PFSK-1 (cell line): ENCODE results near the gene WNT8A.

Source experiments
- FOXP2 ChIP-seq: optimal IDR thresholded peaks from 2 replicates; pipeline ENCODE3; 2011; ENCODE audit warnings: borderline replicate concordance, control low read depth, inconsistent platforms; ENCODE audit not compliant: insufficient read depth; ENCODE audit errors: extremely low read length, extremely low read depth
- POLR2AphosphoS5 ChIP-seq: IDR thresholded peaks from 2 replicates; pipeline ENCODE4 v1.6.1; 2012; ENCODE audit warnings: low read depth, mild to moderate bottlenecking, control low read depth, low read length, moderate library complexity
- REST ChIP-seq, 2 experiments: IDR thresholded peaks; 2 replicates each; pipeline versions ENCODE4 v1.6.1 to v1.8.0; 2011 to 2012; ENCODE audit warnings: low read depth in 2 of 2, low read length in 2 of 2, control low read depth in 1 of 2, inconsistent platforms in 1 of 2, mild to moderate bottlenecking in 1 of 2, moderate library complexity in 1 of 2; ENCODE audit not compliant: insufficient read depth in 1 of 2
- SIN3A ChIP-seq: IDR thresholded peaks from 2 replicates; pipeline ENCODE4 v1.6.1; 2012; ENCODE audit warnings: mild to moderate bottlenecking, low read length, moderate library complexity, borderline replicate concordance; ENCODE audit not compliant: insufficient read depth
- TAF1 ChIP-seq: IDR thresholded peaks from 2 replicates; pipeline ENCODE4 v1.6.1; 2012; ENCODE audit warnings: low read length, control low read depth, borderline replicate concordance; ENCODE audit not compliant: insufficient read depth

Gene WNT8A

DNA sequence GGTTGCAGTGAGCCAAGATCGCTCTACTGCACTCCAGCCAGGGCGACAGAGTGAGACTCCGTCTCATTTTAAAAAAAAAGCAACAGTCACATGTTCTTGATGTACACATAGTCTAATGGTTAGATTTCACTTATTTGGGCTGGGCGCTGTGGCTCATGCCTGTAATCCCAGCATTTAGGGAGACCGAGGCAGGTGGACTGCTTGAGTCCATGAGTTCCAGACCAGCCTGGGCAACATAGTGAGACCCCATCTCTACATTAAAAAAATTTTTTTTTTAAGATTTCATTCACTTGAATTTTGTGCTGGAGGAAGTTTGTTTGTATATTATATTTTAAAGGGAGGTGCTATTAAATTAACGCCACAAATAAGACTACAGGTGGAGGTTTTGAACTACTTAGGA is 21.9 kb downstream of the WNT8A start:
- TF ChIP-seq FOXP2 (no peak), POLR2AphosphoS5 (no peak), REST (IDR thresholded peaks at IDR 0.05; ENCODE audit: insufficient read depth in 1 of 2, low read depth in 2 of 2, low read length in 2 of 2) (no peak), TAF1 (no peak), SIN3A (no peak)

- no peak for TF ChIP-seq TAF1
- TF ChIP-seq POLR2AphosphoS5: no peak
- no peak for TF ChIP-seq FOXP2
- no peak for TF ChIP-seq SIN3A
- no peak for TF ChIP-seq REST (IDR thresholded peaks at IDR 0.05; ENCODE audit: insufficient read depth in 1 of 2, low read depth in 2 of 2, low read length in 2 of 2)
Observed at GRCh38 chr5:138107213-138107612, 23.4 kb downstream of the WNT8A start.

DNA sequence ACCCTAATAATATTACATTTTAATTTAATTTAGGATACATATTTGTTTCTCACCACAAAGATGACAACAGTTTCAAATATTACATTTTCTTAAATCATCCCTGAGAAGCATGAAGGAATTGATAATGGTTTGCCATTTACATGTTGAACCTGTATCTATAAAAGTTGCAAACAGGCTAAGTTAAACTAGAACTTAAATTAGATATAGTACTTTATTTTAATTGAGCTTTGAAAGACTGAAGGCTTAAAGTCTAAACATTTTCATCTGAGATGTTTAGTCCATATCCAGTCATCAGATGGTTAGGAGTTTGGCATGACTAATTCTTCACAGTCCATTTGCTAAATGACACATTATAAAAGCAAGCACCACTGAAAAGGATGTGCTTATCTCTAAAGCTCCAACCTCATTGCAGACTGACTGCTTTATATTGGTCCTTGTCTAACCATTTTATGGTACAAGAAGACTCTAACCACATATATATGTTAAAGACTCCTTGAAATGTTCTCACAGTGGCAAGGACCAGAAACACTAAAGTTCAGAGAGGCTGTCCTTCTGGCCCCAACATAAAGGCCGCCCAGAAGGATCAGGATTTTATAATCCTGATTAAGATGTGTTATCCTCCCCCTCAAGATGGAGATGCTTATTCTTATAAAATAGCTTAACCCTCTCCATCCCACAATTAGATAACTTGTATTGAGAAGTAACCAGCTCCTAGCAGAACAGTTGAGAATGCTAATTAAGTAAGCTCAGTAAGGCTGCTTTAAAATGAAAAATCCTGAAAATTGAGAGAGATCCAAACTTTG is 25.8 kb downstream of the WNT8A start:
- TF ChIP-seq FOXP2: no peak
- no peak for TF ChIP-seq POLR2AphosphoS5
- TF ChIP-seq REST (IDR thresholded peaks at IDR 0.05; ENCODE audit: insufficient read depth in 1 of 2, low read depth in 2 of 2, low read length in 2 of 2): no peak
- no peak for TF ChIP-seq TAF1
- TF ChIP-seq SIN3A: no peak

DNA sequence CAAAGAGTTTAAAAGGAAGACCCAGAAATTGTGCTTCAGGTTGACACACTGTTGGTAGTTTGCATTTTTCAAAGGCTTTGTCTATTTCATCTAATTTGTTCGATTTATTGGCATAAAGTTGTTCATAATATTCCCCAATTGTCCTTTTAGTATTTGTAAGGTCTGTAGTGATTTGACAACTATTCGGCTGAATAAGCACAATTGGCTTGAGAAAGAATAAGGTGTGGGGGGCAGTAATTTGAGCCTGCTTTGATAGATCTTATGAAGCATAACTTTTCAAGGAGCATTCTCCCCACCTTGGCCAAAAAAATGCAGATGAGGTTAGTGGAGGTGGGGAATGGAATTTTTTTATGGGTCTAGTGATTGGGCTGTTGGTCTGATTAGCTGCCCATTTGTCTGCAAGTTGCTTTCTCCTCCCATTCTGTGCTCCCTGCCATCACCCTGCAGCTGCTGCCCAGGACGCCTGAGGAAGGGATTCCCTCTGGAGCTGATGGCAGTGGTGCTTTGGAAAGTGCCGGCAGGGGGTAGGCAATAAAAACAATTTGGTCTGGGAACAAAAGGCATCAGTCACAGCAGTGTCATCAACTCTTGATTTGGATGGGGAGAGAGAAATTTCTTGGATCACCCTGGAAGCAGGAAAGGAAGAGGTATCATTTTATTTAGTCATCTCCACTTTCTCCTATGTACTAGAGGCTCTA is 26.6 kb downstream of the WNT8A start:
- TF ChIP-seq TAF1 (no peak), POLR2AphosphoS5 (no peak), FOXP2 (no peak), REST (IDR thresholded peaks at IDR 0.05; ENCODE audit: insufficient read depth in 1 of 2, low read depth in 2 of 2, low read length in 2 of 2) (no peak)
